Measurements from ENCODE around the gene DCX. TPM values are rescaled to one million over a fixed set of nuclear protein-coding genes. Genes with fewer than 3 reads are reported as not detected.

Gene DCX
- total RNA-seq, 4 donors from 2014 or later: not detected

DNA sequence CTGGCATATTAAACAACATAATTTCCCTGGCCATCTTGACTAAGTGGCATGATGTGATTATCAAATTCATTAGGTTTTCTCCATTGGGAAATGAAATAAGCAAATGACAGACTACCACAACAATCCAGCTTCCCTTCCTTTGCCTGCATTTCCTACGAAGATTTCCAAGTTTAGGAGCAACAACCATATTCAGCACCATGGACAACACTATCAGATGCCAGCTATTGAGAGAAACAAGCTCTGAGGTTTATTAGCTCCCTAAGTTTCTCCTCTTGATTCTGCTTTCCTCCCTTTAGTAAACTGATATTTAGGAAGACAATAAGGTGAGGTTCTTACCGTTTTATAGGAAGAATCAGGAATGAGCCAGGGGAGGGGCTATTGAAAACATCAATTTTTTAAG, 36.2 kb downstream of the DCX start:
- no peaks in the 10 kb centered on the region for H3K9me3 ChIP-seq
- TF ChIP-seq POLR2A (IDR thresholded peaks at IDR 0.05) (no peak), CTCF (IDR thresholded peaks at IDR 0.05) (no peak)
- no peak for DNase-seq
- no peak overlapping the region for H3K4me3 ChIP-seq
- H3K36me3 ChIP-seq: no peaks in the 10 kb centered on the region
- H3K27me3 ChIP-seq: no peaks in the 10 kb centered on the region
- H3K27ac ChIP-seq: no peak overlapping the region
- H3K4me1 ChIP-seq: no peaks in the 10 kb centered on the region

GRCh38 chrX:111372086-111372485, 39.9 kb downstream of the DCX start:
- no peaks in the 10 kb centered on the region for H3K27me3 ChIP-seq
- TF ChIP-seq POLR2A (IDR thresholded peaks at IDR 0.05) (no peak), CTCF (IDR thresholded peaks at IDR 0.05) (no peak)
- H3K9me3 ChIP-seq: no peaks in the 10 kb centered on the region
- no peak for DNase-seq
- H3K27ac ChIP-seq: no peak overlapping the region
- H3K36me3 ChIP-seq: no peaks in the 10 kb centered on the region
- H3K4me1 ChIP-seq: no peaks in the 10 kb centered on the region
- H3K4me3 ChIP-seq: no peak overlapping the region

- H3K9me3 ChIP-seq: no peaks in the 10 kb centered on the region
- no peaks in the 10 kb centered on the region for H3K36me3 ChIP-seq
- no peak overlapping the region for H3K27ac ChIP-seq
- H3K4me3 ChIP-seq: no peak overlapping the region
- no peak for TF ChIP-seq CTCF (IDR thresholded peaks at IDR 0.05)
- no peak for TF ChIP-seq POLR2A (IDR thresholded peaks at IDR 0.05)
- no peaks in the 10 kb centered on the region for H3K4me1 ChIP-seq
- H3K27me3 ChIP-seq: no peaks in the 10 kb centered on the region
- DNase-seq: no peak
Observed at GRCh38 chrX:111365770-111366325, 46.1 kb downstream of the DCX start.

- Histone ChIP-seq H3K9me3 (no peaks in the 10 kb centered on the region), H3K27ac (no peak overlapping the region), H3K4me3 (no peak overlapping the region), H3K27me3 (no peaks in the 10 kb centered on the region), H3K36me3 (no peaks in the 10 kb centered on the region), H3K4me1 (no peaks in the 10 kb centered on the region)
- DNase-seq: no peak
- TF ChIP-seq POLR2A (IDR thresholded peaks at IDR 0.05): no peak
Observed at GRCh38 chrX:111363741-111364140, 48.3 kb downstream of the DCX start.

GRCh38 chrX:111361751-111362150, 50.2 kb downstream of the DCX start:
- Histone ChIP-seq H3K4me3 (no peak overlapping the region), H3K36me3 (no peaks in the 10 kb centered on the region), H3K4me1 (no peaks in the 10 kb centered on the region), H3K27ac (no peak overlapping the region), H3K9me3 (no peaks in the 10 kb centered on the region), H3K27me3 (no peaks in the 10 kb centered on the region)
- TF ChIP-seq POLR2A (IDR thresholded peaks at IDR 0.05): no peak
- DNase-seq: no peak

- Histone ChIP-seq H3K27me3 (no peaks in the 10 kb centered on the region), H3K27ac (no peak overlapping the region), H3K4me3 (no peak overlapping the region), H3K4me1 (no peaks in the 10 kb centered on the region), H3K9me3 (no peaks in the 10 kb centered on the region), H3K36me3 (no peaks in the 10 kb centered on the region)
- TF ChIP-seq POLR2A (IDR thresholded peaks at IDR 0.05) (no peak), CTCF (IDR thresholded peaks at IDR 0.05) (no peak)
- DNase-seq: no peak
Observed at GRCh38 chrX:111360839-111361238, 51.2 kb downstream of the DCX start.

DNA sequence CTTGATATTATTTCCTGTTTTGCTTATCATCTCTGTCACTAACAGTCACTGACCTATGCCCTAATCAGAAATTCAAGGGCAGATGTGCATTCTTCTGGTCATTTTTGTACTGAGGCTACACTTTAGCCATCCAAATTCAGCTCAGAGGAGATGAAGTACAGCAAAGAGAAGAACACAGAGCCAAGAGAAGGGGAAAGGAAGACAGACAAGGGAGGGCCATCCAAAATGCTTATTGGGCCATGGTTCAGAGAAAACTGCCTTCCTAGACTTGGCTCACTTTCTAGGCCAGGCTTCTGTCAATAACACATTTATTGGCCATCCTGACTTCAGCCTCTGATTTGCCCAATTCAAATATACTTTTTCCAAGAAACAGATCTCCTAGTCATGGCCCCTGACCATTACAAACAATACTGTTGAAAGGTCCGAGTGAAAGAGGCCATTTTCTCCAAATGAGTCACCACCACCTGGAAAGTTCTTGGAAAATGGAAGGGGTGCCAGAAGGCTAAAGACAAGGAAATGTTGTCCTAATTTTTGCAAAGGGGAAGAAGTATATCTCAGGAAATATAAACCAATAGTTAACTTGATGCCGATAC, 56.4 kb downstream of the DCX start:
- Histone ChIP-seq H3K4me3 (no peak overlapping the region), H3K27ac (no peak overlapping the region), H3K27me3 (no peaks in the 10 kb centered on the region), H3K36me3 (no peaks in the 10 kb centered on the region), H3K4me1 (no peaks in the 10 kb centered on the region), H3K9me3 (no peaks in the 10 kb centered on the region)
- no peak for TF ChIP-seq POLR2A (IDR thresholded peaks at IDR 0.05)
- no peak for TF ChIP-seq CTCF (IDR thresholded peaks at IDR 0.05)
- no peak for DNase-seq
